Stimulated activated CD8-positive, alpha-beta memory T cell treated with anti-CD3 and anti-CD28 coated beads, Interleukin-4, amount 100 ng/mL, for 24 hours (primary cell): ENCODE results near the gene THSD4.

Experiments used
- DNase-seq: peaks from one replicate; pipeline ENCODE4 v3.0.0-alpha.2; 2020; ENCODE audit warnings: low read depth

THSD4 gene

GRCh38 chr15:71330638-71331162 is 215.4 kb downstream of the THSD4 start:
- no peak for DNase-seq

- DNase-seq = no peak
These were observed 215.9 kb downstream of the THSD4 start for GRCh38 chr15:71331173-71331572.

GRCh38 chr15:71332431-71333004 is 217.2 kb downstream of the THSD4 start:
- no peak for DNase-seq

- DNase-seq = no peak
These were observed 217.9 kb downstream of the THSD4 start for GRCh38 chr15:71333136-71333700.

- DNase-seq = no peak
These were observed 218.6 kb downstream of the THSD4 start for GRCh38 chr15:71333839-71334238.

GRCh38 chr15:71334434-71334833 is 219.2 kb downstream of the THSD4 start:
- no peak for DNase-seq

GRCh38 chr15:71334873-71335272 is 219.6 kb downstream of the THSD4 start:
- DNase-seq = no peak

GRCh38 chr15:71335591-71335990 is 220.3 kb downstream of the THSD4 start:
- DNase-seq = no peak

- no peak for DNase-seq
These were observed 221.4 kb downstream of the THSD4 start for GRCh38 chr15:71336671-71337070.

- DNase-seq = no peak
These were observed 222.1 kb downstream of the THSD4 start for GRCh38 chr15:71337197-71337845.

- no peak for DNase-seq
These were observed 223.0 kb downstream of the THSD4 start for GRCh38 chr15:71338265-71338664.

- DNase-seq = no peak
These were observed 223.7 kb downstream of the THSD4 start for GRCh38 chr15:71338827-71339542.

- DNase-seq = no peak
These were observed 226.7 kb downstream of the THSD4 start for GRCh38 chr15:71341811-71342550.

GRCh38 chr15:71342658-71343057 is 227.4 kb downstream of the THSD4 start:
- no peak for DNase-seq

- no peak for DNase-seq
These were observed 229.0 kb downstream of the THSD4 start for GRCh38 chr15:71344316-71344715.

GRCh38 chr15:71345186-71345585 is 229.9 kb downstream of the THSD4 start:
- no peak for DNase-seq

- DNase-seq = no peak
These were observed 231.2 kb downstream of the THSD4 start for GRCh38 chr15:71346464-71346863.

- no peak for DNase-seq
These were observed 233.3 kb downstream of the THSD4 start for GRCh38 chr15:71348597-71348996.

- DNase-seq = no peak
These were observed 234.1 kb downstream of the THSD4 start for GRCh38 chr15:71349336-71349735.

- DNase-seq = no peak
These were observed 234.7 kb downstream of the THSD4 start for GRCh38 chr15:71349736-71350526.

- no peak for DNase-seq
These were observed 235.5 kb downstream of the THSD4 start for GRCh38 chr15:71350622-71351378.
